Stimulated activated memory B cell treated with anti-CD40 and anti-IgM and Interleukin-4, amounts not matched to agents 10 μg/mL and 1 μg/mL and 100 μg/mL, for 72 hours (primary cell): ENCODE results near the gene RCC1.
"Not testable (repeated sequence)": the region's sequence is repeated elsewhere in the genome, so short reads cannot be mapped to it uniquely, and the experiment has no call there.

Source experiments
- ATAC-seq: fragments of 150-1000 bp; cut with Tn5 transposase; 2 replicates; pipeline ENCODE4 v1.10.0; 2021
- H3K27ac Mint-ChIP-seq: one replicate; pipeline ENCODE4 v1.8.0; 2022; ENCODE audit warnings: mild to moderate bottlenecking, mixed read lengths
- H3K27me3 Mint-ChIP-seq: one replicate; pipeline ENCODE4 v1.8.0; 2022; ENCODE audit warnings: mixed read lengths
- H3K36me3 Mint-ChIP-seq: one replicate; pipeline ENCODE4 v1.8.0; 2022; ENCODE audit warnings: mixed read lengths
- H3K4me1 Mint-ChIP-seq: one replicate; pipeline ENCODE4 v1.8.0; 2022; ENCODE audit warnings: mixed read lengths
- H3K4me3 Mint-ChIP-seq: one replicate; pipeline ENCODE4 v1.8.0; 2022; ENCODE audit warnings: mild to moderate bottlenecking, moderate library complexity, mixed read lengths
- H3K9me3 Mint-ChIP-seq: one replicate; pipeline ENCODE4 v1.8.0; 2022; ENCODE audit warnings: mixed read lengths

Gene RCC1

GRCh38 chr1:28521502-28522164 is 15.8 kb downstream of the RCC1 start:
- no peaks in the 10 kb centered on the region for H3K9me3 Mint-ChIP-seq
- H3K4me1 Mint-ChIP-seq = peaks cover 31% of the 10 kb centered on the region
- peaks cover 40% of the 10 kb centered on the region for H3K36me3 Mint-ChIP-seq
- no peaks in the 10 kb centered on the region for H3K27me3 Mint-ChIP-seq
- ATAC-seq = no peak
- H3K27ac Mint-ChIP-seq = no peak overlapping the region
- no peak overlapping the region for H3K4me3 Mint-ChIP-seq

GRCh38 chr1:28522537-28522936 is 16.7 kb downstream of the RCC1 start:
- H3K9me3 Mint-ChIP-seq, ATAC-seq, H3K27ac Mint-ChIP-seq, H3K4me3 Mint-ChIP-seq, H3K27me3 Mint-ChIP-seq: not testable (repeated sequence)
- peaks cover 25% of the 10 kb centered on the region for H3K4me1 Mint-ChIP-seq
- H3K36me3 Mint-ChIP-seq = peaks cover 40% of the 10 kb centered on the region

DNA sequence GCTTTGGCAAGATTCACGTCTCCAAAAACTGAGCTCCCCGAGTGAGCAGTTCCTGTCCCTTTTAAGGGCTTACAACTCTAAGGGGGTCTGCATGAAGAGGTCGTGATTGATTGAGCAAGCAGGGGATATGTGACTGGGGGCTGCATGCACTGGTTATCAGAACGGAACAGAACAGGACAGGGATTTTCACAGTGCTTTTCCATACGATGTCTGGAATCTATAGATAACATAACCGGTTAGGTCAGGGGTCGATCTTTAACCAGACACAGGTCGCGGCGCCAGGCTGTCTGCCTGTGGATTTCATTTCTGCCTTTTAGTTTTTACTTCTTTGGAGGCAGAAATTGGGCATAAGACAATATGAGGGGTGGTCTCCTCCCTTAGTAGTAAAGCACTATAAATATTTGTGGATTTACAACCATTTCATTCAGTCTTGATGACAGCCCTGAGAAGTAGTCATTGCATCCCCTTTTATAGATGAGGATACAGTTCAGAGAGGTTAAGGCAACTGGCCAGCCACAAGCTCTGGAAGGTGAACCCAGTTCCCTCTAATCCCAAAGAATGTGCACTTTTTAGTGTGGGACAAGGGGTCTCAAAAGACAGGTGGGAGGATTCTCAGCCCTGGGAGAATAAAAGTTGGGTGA is 19.3 kb downstream of the RCC1 start:
- ATAC-seq, H3K4me3 Mint-ChIP-seq, H3K27ac Mint-ChIP-seq, H3K27me3 Mint-ChIP-seq, H3K9me3 Mint-ChIP-seq: not testable (repeated sequence)
- Mint-ChIP-seq H3K36me3 (peaks cover 34% of the 10 kb centered on the region), H3K4me1 (peaks cover 11% of the 10 kb centered on the region)

- peaks cover 42% of the 10 kb centered on the region for H3K36me3 Mint-ChIP-seq
- H3K27me3 Mint-ChIP-seq = no peaks in the 10 kb centered on the region
- no peak overlapping the region for H3K27ac Mint-ChIP-seq
- H3K4me3 Mint-ChIP-seq = no peak overlapping the region
- H3K9me3 Mint-ChIP-seq = no peaks in the 10 kb centered on the region
- no peak for ATAC-seq
- H3K4me1 Mint-ChIP-seq = peaks cover 4% of the 10 kb centered on the region
Measured at GRCh38 chr1:28526886-28527285, 21.0 kb downstream of the RCC1 start.

DNA sequence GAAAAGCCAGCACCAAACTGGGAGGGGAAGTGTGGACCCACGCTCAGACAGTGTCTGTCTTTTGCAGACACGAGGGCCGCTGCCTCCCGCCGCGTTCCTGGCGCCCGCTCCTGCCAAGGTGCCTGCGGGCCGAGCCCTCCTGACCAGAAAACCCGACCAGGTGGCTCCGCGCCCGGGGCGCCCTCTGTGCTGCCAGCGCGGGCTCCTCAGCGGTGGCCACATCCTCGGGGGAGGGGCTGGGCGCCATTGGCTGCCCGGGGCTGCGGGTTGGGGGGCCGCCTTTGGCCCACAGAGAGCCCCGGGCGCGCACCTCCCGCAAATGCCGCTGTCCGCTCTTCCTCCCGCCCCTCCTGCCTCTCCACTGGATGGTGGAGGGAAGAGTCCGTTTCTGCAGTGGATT is 24.6 kb downstream of the RCC1 start:
- Mint-ChIP-seq H3K4me1 (no peaks in the 10 kb centered on the region), H3K4me3 (no peak overlapping the region), H3K27ac (no peak overlapping the region), H3K9me3 (no peaks in the 10 kb centered on the region), H3K36me3 (peaks cover 33% of the 10 kb centered on the region), H3K27me3 (no peaks in the 10 kb centered on the region)
- peak; percentile 47 for ATAC-seq

DNA sequence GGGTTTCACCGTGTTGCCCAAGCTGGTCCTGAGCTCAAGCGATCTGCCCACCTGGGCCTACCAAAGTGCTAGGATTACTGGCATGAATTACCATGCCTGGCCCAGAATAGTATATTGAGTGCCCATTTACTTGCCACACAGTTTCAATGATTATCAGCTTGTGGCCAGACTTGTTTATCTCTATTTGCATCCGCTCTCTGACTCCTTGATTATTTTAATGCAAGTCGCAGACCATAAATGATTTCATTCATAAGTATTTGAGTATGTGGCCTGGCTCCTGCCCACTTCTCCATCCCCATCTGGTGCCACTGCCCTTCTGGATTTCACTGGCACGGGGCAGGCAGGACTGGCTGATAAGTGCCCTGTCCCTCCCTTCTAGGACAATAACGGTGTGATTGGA is 28.8 kb downstream of the RCC1 start:
- Mint-ChIP-seq H3K9me3 (no peaks in the 10 kb centered on the region), H3K27me3 (no peaks in the 10 kb centered on the region), H3K4me1 (no peaks in the 10 kb centered on the region), H3K27ac (no peak overlapping the region), H3K36me3 (peaks cover 63% of the 10 kb centered on the region), H3K4me3 (no peak overlapping the region)
- ATAC-seq = no peak

DNA sequence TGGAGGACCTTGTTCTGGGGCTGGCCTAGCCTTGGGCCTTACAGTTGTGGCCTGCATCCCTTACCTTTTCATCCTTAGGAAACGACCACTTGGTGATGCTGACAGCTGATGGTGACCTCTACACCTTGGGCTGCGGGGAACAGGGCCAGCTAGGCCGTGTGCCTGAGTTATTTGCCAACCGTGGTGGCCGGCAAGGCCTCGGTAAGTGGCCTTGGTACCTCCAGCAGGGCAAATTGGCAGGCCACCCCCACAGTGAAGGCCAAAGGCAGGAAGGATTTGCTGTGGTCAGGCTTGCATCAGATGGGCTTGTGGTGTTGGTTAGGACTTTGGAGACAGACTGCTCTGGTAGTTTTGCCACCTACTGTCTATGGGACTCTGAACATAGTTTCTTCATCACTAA is 29.3 kb downstream of the RCC1 start:
- no peak overlapping the region for H3K4me3 Mint-ChIP-seq
- H3K9me3 Mint-ChIP-seq = no peaks in the 10 kb centered on the region
- no peaks in the 10 kb centered on the region for H3K27me3 Mint-ChIP-seq
- H3K4me1 Mint-ChIP-seq = no peaks in the 10 kb centered on the region
- H3K27ac Mint-ChIP-seq = no peak overlapping the region
- peaks cover 63% of the 10 kb centered on the region for H3K36me3 Mint-ChIP-seq
- no peak for ATAC-seq

- Mint-ChIP-seq H3K27me3 (no peaks in the 10 kb centered on the region), H3K36me3 (peaks cover 43% of the 10 kb centered on the region), H3K27ac (no peak overlapping the region), H3K4me1 (no peaks in the 10 kb centered on the region), H3K9me3 (no peaks in the 10 kb centered on the region), H3K4me3 (no peak overlapping the region)
- no peak for ATAC-seq
Measured at GRCh38 chr1:28537457-28538199, 31.8 kb downstream of the RCC1 start.

DNA sequence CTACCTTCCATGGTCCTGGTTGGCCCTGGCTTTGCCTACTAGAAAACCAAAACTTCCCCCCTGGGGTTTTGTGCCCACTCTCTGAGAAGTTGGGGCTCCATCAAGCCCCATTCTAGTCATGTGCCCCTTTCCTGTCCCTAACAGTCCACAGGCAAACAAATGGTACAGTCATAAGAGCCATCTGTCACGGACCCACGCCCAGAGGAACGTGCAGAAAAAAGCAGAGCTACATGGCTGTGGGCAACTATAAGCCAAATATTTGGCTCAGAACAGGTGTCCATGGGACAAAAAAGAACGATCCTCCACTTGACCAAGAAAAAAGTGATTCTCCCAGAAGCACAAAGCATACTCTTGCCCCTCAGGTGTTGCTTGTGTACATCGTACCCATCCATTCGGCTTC is 32.4 kb downstream of the RCC1 start:
- H3K27ac Mint-ChIP-seq = no peak overlapping the region
- H3K4me1 Mint-ChIP-seq = no peaks in the 10 kb centered on the region

GRCh38 chr1:28540651-28541050 is 34.8 kb downstream of the RCC1 start:
- no peaks in the 10 kb centered on the region for H3K4me1 Mint-ChIP-seq
- no peak for ATAC-seq

More for the DNA sequence above, 32.4 kb downstream of the RCC1 start:
- Mint-ChIP-seq H3K36me3 (peaks cover 40% of the 10 kb centered on the region), H3K27me3 (no peaks in the 10 kb centered on the region), H3K9me3 (no peaks in the 10 kb centered on the region), H3K4me3 (no peak overlapping the region)
- ATAC-seq = no peak

DNA sequence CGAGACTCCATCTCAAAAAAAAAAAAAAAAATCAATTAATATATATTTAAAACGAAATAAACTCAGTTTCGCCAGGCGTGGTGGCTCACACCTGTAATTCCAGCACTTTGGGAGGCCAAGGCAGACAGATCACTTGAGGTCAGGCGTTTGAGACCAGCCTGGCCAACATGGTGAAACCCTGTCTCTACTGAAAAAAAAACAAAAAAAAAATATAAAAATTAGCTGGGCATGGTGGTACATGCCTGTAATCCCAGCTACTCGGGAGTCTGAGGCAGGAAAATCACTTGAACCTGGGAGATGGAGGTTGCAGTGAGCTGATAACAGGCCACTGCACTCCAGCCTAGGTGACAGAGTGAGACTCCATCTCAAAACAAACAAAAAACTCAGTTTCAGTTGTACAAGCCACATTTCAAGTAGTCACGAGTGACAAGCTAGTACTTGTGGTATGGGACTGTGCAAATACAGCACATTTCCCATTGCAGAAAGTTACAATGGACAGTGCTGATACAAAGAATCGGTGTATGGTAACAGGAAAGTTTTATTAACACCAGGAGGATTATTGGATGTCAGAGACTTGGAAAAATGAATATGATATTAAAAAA is 35.7 kb downstream of the RCC1 start:
- not testable (repeated sequence) for H3K27ac Mint-ChIP-seq, H3K9me3 Mint-ChIP-seq, H3K4me3 Mint-ChIP-seq, ATAC-seq, H3K4me1 Mint-ChIP-seq, H3K27me3 Mint-ChIP-seq
- peaks cover 19% of the 10 kb centered on the region for H3K36me3 Mint-ChIP-seq

More at GRCh38 chr1:28540651-28541050, 34.8 kb downstream of the RCC1 start:
- peaks cover 28% of the 10 kb centered on the region for H3K36me3 Mint-ChIP-seq
- H3K27me3 Mint-ChIP-seq = no peaks in the 10 kb centered on the region
- no peak overlapping the region for H3K27ac Mint-ChIP-seq
- no peak overlapping the region for H3K4me3 Mint-ChIP-seq
- no peaks in the 10 kb centered on the region for H3K9me3 Mint-ChIP-seq

- Mint-ChIP-seq H3K4me3 (no peak overlapping the region), H3K27ac (no peak overlapping the region), H3K4me1 (no peaks in the 10 kb centered on the region), H3K27me3 (no peaks in the 10 kb centered on the region), H3K36me3 (no peaks in the 10 kb centered on the region), H3K9me3 (no peaks in the 10 kb centered on the region)
- no peak for ATAC-seq
Measured at GRCh38 chr1:28545246-28545628, 39.4 kb downstream of the RCC1 start.

GRCh38 chr1:28548318-28548717 is 42.5 kb downstream of the RCC1 start:
- no peaks in the 10 kb centered on the region for H3K9me3 Mint-ChIP-seq
- ATAC-seq = no peak
- no peak overlapping the region for H3K4me3 Mint-ChIP-seq
- H3K36me3 Mint-ChIP-seq = no peaks in the 10 kb centered on the region
- H3K4me1 Mint-ChIP-seq = peaks cover 4% of the 10 kb centered on the region
- no peaks in the 10 kb centered on the region for H3K27me3 Mint-ChIP-seq
- H3K27ac Mint-ChIP-seq = no peak overlapping the region

GRCh38 chr1:28551381-28551780 is 45.5 kb downstream of the RCC1 start:
- peaks cover 9% of the 10 kb centered on the region for H3K4me1 Mint-ChIP-seq

DNA sequence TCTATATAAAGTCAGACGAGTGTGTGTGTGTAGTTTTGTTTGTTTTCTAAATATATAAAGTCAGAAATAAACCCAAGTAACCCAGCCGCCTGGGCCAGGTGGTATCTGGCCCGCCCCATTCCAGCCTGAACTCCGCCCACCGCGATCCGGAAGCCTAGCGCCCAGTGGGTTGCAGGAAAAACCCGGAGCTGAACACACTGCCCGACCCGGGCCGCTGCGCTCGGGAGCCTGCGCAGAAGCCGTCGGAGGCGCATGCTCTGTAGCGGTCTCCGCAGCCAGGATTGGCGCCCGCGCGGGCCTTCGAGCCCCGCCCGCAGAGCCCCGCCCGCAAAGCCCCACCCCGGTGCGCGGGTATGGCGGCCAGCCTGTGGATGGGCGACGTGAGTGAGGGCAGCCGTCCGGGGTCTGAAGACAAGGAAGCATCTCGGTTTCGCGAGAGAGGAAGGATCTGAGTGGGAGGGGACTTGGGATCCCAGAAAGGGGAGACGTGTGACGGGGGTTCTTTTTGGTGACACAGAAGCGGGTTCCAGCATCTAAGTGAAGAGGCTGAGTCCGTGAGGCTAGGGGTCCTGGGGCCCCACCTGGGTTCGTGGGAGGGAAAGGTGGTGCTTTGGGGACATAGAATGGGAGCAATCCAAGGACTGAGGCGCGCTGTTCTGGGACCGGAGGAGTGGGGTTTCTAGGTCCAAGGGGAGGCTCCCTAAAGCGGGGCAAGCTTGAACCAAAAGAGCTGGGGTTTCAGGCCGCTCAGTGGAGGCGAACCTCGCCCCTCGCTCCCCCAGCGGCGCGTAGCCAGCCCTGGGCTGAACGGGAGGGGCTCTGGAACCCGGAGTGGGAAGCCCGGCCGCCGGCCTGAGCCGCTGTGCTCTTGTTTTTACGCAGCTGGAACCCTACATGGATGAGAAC is 47.2 kb downstream of the RCC1 start, which contains the start of gene TRNAU1AP:
TSS of gene TRNAU1AP (plus strand) at position 328 of the 906 bp plus-strand sequence. CDS start at position 354, 26 bp downstream.
- peak within 1 kb of the TSS; percentile 93 for H3K4me3 Mint-ChIP-seq
- no peaks in the 10 kb centered on the region for H3K9me3 Mint-ChIP-seq
- peak within 1 kb of the TSS; percentile 88 for H3K27ac Mint-ChIP-seq
- H3K27me3 Mint-ChIP-seq = no peaks in the 10 kb centered on the region
- peaks cover 9% of the 10 kb centered on the region for H3K4me1 Mint-ChIP-seq
- ATAC-seq = peak; percentile 98
- H3K36me3 Mint-ChIP-seq = peaks cover 23% of the 10 kb centered on the region

More at GRCh38 chr1:28551381-28551780, 45.5 kb downstream of the RCC1 start:
- H3K36me3 Mint-ChIP-seq = peaks cover 13% of the 10 kb centered on the region
- H3K27ac Mint-ChIP-seq = no peak overlapping the region
- H3K4me3 Mint-ChIP-seq = no peak overlapping the region
- ATAC-seq = no peak
- no peaks in the 10 kb centered on the region for H3K9me3 Mint-ChIP-seq
- H3K27me3 Mint-ChIP-seq = no peaks in the 10 kb centered on the region
